BLaER1 treated with 17β-estradiol and CSF1 and Interleukin-3, amounts not matched to agents 10 nM and 100 nM (cell line): ENCODE data around the gene PCDHGA7.
"Not testable (repeated sequence)": the region's sequence is repeated elsewhere in the genome, so short reads cannot be mapped to it uniquely, and the experiment has no call there.

ENCODE experiments used
- H3K27ac ChIP-seq, 11 experiments: shearing (Covaris generic); formaldehyde crosslinking; 2 replicates each; pipeline ENCODE4 v1.8.1; 2022
- H3K27me3 ChIP-seq, 11 experiments: shearing (Covaris generic); formaldehyde crosslinking; 2 replicates each; pipeline ENCODE4 v1.8.1; 2022
- H3K36me3 ChIP-seq, 11 experiments: shearing (Covaris generic); formaldehyde crosslinking; 2 replicates each; pipeline ENCODE4 v1.8.1; 2022
- H3K4me1 ChIP-seq, 10 experiments: shearing (Covaris generic); formaldehyde crosslinking; 2 replicates each; pipeline ENCODE4 v1.8.1; 2022
- H3K4me2 ChIP-seq, 11 experiments: shearing (Covaris generic); formaldehyde crosslinking; 2 replicates each; pipeline ENCODE4 v1.8.1; 2022
- H3K4me3 ChIP-seq, 10 experiments: shearing (Covaris generic); formaldehyde crosslinking; 2 replicates each; pipeline ENCODE4 v1.8.1; 2022
- H3K9ac ChIP-seq, 11 experiments: shearing (Covaris generic); formaldehyde crosslinking; 2 replicates each; pipeline ENCODE4 v1.8.1; 2022
- H3K9me3 ChIP-seq, 11 experiments: shearing (Covaris generic); formaldehyde crosslinking; replicated peaks in 1 of 11; 2 replicates each; pipeline ENCODE4 v1.8.1; 2022
- H4K20me1 ChIP-seq, 11 experiments: shearing (Covaris generic); formaldehyde crosslinking; 2 replicates each; pipeline ENCODE4 v1.8.1; 2022
- Cebpa-rat ChIP-seq, 11 experiments: shearing (Covaris generic); IDR thresholded peaks; 2 replicates each; pipeline ENCODE4 v1.8.1; 2022

Gene PCDHGA7

DNA sequence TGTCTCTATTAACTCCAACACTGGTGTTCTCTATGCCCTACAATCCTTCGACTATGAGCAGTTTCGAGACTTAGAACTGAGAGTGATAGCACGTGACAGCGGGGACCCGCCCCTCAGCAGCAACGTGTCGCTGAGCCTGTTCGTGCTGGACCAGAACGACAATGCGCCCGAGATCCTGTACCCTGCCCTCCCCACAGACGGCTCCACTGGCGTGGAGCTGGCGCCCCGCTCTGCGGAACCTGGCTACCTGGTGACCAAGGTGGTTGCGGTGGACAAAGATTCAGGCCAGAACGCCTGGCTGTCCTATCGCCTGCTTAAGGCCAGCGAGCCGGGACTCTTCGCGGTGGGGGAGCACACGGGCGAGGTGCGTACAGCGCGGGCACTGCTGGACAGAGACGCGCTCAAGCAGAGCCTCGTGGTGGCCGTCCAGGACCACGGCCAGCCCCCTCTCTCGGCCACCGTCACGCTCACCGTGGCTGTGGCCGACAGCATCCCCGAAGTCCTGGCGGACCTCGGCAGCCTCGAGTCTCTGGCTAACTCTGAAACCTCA is 40.3 kb downstream of the PCDHGA7 start:
- Histone ChIP-seq H3K9me3 (peaks cover 64 to 89% (median 71%) of the 10 kb centered on the region in 11 experiments), H4K20me1 (no peaks in the 10 kb centered on the region), H3K4me2 (no peak overlapping the region)

DNA sequence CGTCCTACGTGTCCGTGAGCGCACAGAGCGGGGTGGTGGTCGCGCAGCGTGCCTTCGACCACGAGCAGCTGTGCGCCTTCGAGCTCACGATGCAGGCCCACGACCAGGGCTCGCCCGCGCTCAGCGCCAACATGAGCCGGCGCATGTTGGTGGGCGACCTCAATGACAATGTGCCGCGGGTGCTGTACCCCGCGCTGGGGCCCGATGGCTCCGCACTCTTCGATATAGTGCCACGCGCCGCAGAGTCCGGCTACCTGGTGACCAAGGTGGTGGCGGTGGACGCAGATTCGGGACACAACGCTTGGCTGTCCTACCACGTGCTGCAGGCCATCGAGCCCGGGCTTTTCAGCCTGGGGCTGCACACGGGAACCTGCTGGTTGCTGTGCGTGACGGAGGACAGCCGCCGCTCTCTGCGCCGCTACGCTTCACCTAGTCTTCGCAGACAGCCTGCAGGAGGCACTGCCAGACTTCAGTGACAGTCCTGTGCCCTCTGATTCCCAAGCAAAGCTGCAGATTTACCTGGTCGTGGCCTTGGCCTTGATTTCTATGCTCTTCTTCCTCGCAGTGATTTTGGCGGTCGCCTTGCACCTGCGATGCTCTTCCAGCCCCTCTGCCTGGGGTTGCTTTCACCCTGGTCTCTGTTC is 45.4 kb downstream of the PCDHGA7 start:
- peaks cover 42 to 64% (median 50%) of the 10 kb centered on the region in 11 experiments for H3K9me3 ChIP-seq

More for the DNA sequence above, 40.3 kb downstream of the PCDHGA7 start:
- H3K36me3 ChIP-seq, result peaks cover 9 to 68% (median 44%) of the 10 kb centered on the region in 11 experiments; a peak in 17 of 22 replicates
- no peaks in the 10 kb centered on the region for H3K4me1 ChIP-seq
- no peak overlapping the region for H3K9ac ChIP-seq
- peaks cover 8 to 39% (median 29%) of the 10 kb centered on the region in 11 experiments; a peak in 20 of 22 replicates for H3K27me3 ChIP-seq
- H3K27ac ChIP-seq, result no peak overlapping the region
- no peak overlapping the region for H3K4me3 ChIP-seq
- no peak for TF ChIP-seq Cebpa-rat (IDR thresholded peaks at IDR 0.05)

DNA sequence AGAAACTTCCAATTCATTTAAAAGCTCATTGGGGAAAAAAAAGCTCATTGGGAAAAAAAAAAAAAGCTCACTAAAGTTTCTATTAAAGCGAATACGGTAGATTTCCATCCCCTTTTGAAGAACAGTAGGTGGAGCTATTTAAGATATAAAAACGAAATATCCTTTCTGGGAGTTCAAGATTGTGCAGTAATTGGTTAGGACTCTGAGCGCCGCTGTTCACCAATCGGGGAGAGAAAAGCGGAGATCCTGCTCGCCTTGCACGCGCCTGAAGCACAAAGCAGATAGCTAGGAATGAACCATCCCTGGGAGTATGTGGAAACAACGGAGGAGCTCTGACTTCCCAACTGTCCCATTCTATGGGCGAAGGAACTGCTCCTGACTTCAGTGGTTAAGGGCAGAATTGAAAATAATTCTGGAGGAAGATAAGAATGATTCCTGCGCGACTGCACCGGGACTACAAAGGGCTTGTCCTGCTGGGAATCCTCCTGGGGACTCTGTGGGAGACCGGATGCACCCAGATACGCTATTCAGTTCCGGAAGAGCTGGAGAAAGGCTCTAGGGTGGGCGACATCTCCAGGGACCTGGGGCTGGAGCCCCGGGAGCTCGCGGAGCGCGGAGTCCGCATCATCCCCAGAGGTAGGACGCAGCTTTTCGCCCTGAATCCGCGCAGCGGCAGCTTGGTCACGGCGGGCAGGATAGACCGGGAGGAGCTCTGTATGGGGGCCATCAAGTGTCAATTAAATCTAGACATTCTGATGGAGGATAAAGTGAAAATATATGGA is 48.0 kb downstream of the PCDHGA7 start, which contains the start of gene PCDHGA12:
Gene PCDHGA12 (plus strand): TSS at position 176 of the 782 bp plus-strand sequence. CDS start 253 bp downstream, at position 429.
- Histone ChIP-seq H3K9ac (peak within 1 kb of the TSS; percentile 62 to 84 (median 77)), H3K4me2 (peak within 1 kb of the TSS; percentile 69 to 89 (median 82)), H3K4me3 (peak within 1 kb of the TSS; percentile 59 to 77 (median 68)), H3K27ac (peak within 1 kb of the TSS in 10 of 11 experiments; percentile 37 to 85 (median 76); a peak in 20 of 22 replicates), H3K36me3 (peaks cover 13 to 48% (median 29%) of the 10 kb centered on the region in 11 experiments; a peak in 18 of 22 replicates), H3K27me3 (no peaks in the 10 kb centered on the region), H3K9me3 (peaks cover 59 to 78% (median 65%) of the 10 kb centered on the region in 11 experiments), H3K4me1 (peaks cover 0 to 11% (median 2%) of the 10 kb centered on the region in 10 experiments; a peak in 3 of 20 replicates), H4K20me1 (no peaks in the 10 kb centered on the region)
- no peak for TF ChIP-seq Cebpa-rat (IDR thresholded peaks at IDR 0.05)

More for the DNA sequence above, 45.4 kb downstream of the PCDHGA7 start:
- Histone ChIP-seq H3K36me3 (peaks cover 9 to 44% (median 28%) of the 10 kb centered on the region in 11 experiments; a peak in 18 of 22 replicates), H3K27me3 (peaks cover 0 to 3% (median 0%) of the 10 kb centered on the region in 11 experiments; a peak in 1 of 22 replicates), H3K4me2 (no peak overlapping the region), H3K27ac (no peak overlapping the region), H3K4me1 (peaks cover 0 to 5% (median 2%) of the 10 kb centered on the region in 10 experiments; a peak in 3 of 20 replicates), H3K9ac (no peak overlapping the region), H4K20me1 (no peaks in the 10 kb centered on the region), H3K4me3 (no peak overlapping the region)
- TF ChIP-seq Cebpa-rat (IDR thresholded peaks at IDR 0.05), result no peak

DNA sequence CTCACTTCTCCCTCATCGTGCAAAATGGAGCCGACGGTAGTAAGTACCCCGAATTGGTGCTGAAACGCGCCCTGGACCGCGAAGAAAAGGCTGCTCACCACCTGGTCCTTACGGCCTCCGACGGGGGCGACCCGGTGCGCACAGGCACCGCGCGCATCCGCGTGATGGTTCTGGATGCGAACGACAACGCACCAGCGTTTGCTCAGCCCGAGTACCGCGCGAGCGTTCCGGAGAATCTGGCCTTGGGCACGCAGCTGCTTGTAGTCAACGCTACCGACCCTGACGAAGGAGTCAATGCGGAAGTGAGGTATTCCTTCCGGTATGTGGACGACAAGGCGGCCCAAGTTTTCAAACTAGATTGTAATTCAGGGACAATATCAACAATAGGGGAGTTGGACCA is 48.7 kb downstream of the PCDHGA7 start:
- peaks cover 63 to 78% (median 68%) of the 10 kb centered on the region in 11 experiments for H3K9me3 ChIP-seq
- H3K9ac ChIP-seq, result peak overlapping the region; percentile 62 to 84 (median 77)

DNA sequence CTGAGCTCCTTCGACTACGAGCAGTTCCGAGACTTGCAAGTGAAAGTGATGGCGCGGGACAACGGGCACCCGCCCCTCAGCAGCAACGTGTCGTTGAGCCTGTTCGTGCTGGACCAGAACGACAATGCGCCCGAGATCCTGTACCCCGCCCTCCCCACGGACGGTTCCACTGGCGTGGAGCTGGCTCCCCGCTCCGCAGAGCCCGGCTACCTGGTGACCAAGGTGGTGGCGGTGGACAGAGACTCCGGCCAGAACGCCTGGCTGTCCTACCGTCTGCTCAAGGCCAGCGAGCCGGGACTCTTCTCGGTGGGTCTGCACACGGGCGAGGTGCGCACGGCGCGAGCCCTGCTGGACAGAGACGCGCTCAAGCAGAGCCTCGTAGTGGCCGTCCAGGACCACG is 49.8 kb downstream of the PCDHGA7 start:
- H3K27ac ChIP-seq, H3K9ac ChIP-seq, H3K4me2 ChIP-seq, H3K27me3 ChIP-seq, H4K20me1 ChIP-seq: not testable (repeated sequence)
- Histone ChIP-seq H3K4me1 (peaks cover 0 to 11% (median 2%) of the 10 kb centered on the region in 10 experiments; a peak in 3 of 20 replicates), H3K9me3 (peaks cover 53 to 78% (median 72%) of the 10 kb centered on the region in 11 experiments), H3K36me3 (peaks cover 9 to 35% (median 16%) of the 10 kb centered on the region in 11 experiments; a peak in 18 of 22 replicates), H3K4me3 (peak overlapping the region in 7 of 10 experiments; percentile 7 to 77 (median 68); a peak in 11 of 20 replicates)

More for the DNA sequence above, 48.7 kb downstream of the PCDHGA7 start:
- Histone ChIP-seq H3K4me2 (peak overlapping the region; percentile 69 to 89 (median 82)), H3K4me1 (peaks cover 0 to 11% (median 2%) of the 10 kb centered on the region in 10 experiments; a peak in 3 of 20 replicates), H3K27ac (peak overlapping the region in 10 of 11 experiments; percentile 37 to 85 (median 76); a peak in 20 of 22 replicates), H4K20me1 (no peaks in the 10 kb centered on the region), H3K36me3 (peaks cover 13 to 45% (median 23%) of the 10 kb centered on the region in 11 experiments; a peak in 18 of 22 replicates), H3K4me3 (peak overlapping the region; percentile 59 to 77 (median 68)), H3K27me3 (no peaks in the 10 kb centered on the region)
- no peak for TF ChIP-seq Cebpa-rat (IDR thresholded peaks at IDR 0.05)

DNA sequence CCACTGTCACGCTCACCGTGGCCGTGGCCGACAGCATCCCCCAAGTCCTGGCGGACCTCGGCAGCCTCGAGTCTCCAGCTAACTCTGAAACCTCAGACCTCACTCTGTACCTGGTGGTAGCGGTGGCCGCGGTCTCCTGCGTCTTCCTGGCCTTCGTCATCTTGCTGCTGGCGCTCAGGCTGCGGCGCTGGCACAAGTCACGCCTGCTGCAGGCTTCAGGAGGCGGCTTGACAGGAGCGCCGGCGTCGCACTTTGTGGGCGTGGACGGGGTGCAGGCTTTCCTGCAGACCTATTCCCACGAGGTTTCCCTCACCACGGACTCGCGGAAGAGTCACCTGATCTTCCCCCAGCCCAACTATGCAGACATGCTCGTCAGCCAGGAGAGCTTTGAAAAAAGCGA is 50.2 kb downstream of the PCDHGA7 start:
- H3K9ac ChIP-seq, H4K20me1 ChIP-seq, H3K27ac ChIP-seq, H3K27me3 ChIP-seq: not testable (repeated sequence)
- peaks cover 0 to 11% (median 2%) of the 10 kb centered on the region in 10 experiments; a peak in 3 of 20 replicates for H3K4me1 ChIP-seq
- H3K4me3 ChIP-seq, result peak overlapping the region in 3 of 10 experiments; percentile 14 to 33 (median 24); a peak in 3 of 20 replicates
- peaks cover 52 to 78% (median 72%) of the 10 kb centered on the region in 11 experiments for H3K9me3 ChIP-seq
- peaks cover 5 to 31% (median 13%) of the 10 kb centered on the region in 11 experiments; a peak in 18 of 22 replicates for H3K36me3 ChIP-seq
- peak overlapping the region in 2 of 11 experiments; percentile 1 to 24; a peak in 2 of 22 replicates for H3K4me2 ChIP-seq

DNA sequence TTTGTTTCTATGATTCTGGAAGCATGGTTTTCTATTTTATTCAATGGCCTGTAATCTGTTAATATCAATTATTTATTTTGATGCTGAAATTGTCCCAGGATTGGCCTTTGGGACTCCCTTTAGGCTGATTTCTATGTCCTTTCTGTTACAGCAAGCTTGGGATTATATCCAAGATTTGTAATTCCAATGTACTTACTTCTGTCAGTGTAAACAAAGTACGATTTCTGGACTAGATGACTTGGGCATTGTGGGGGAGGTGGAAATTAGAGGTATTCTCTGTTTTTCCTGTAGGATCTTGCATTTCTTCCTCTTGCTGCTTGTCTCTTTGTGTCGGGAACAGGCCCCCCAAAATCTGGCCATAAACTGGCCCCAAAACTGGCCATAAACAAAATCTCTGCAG is 51.5 kb downstream of the PCDHGA7 start:
- Histone ChIP-seq H3K27ac (no peak overlapping the region), H3K9me3 (peaks cover 46 to 78% (median 67%) of the 10 kb centered on the region in 11 experiments), H3K4me2 (peak overlapping the region in 1 of 11 experiments; percentile 7; a peak in 1 of 22 replicates), H3K27me3 (no peaks in the 10 kb centered on the region), H3K36me3 (peaks cover 0 to 24% (median 13%) of the 10 kb centered on the region in 11 experiments; a peak in 10 of 22 replicates), H3K4me1 (peaks cover 0 to 11% (median 2%) of the 10 kb centered on the region in 10 experiments; a peak in 3 of 20 replicates), H3K9ac (no peak overlapping the region), H3K4me3 (peak overlapping the region in 1 of 10 experiments; percentile 19; a peak in 2 of 20 replicates), H4K20me1 (no peaks in the 10 kb centered on the region)
- no peak for TF ChIP-seq Cebpa-rat (IDR thresholded peaks at IDR 0.05)
